K562 (cell line): Measurements from ENCODE around the gene VTI1B. TPM values are rescaled to one million over a fixed set of nuclear protein-coding genes. Genes with fewer than 3 reads are reported as not detected.
A peak's percentile ranks its signal among the peaks of the same experiment; 100 is the strongest.

ENCODE experiments used
- ARID1B ChIP-seq: fragments of 450-650 bp; IDR thresholded peaks from 2 replicates; pipeline ENCODE4 v1.6.1; 2016; ENCODE audit warnings: antibody characterized with exemption, mild to moderate bottlenecking, inconsistent platforms
- CHD2 ChIP-seq: IDR thresholded peaks from 2 replicates; pipeline ENCODE4 v1.6.1; 2011; ENCODE audit warnings: low read depth, low read length
- CREB1 ChIP-seq, 2 experiments: sonication (generic) in 1 of 2; formaldehyde crosslinking in 1 of 2; IDR thresholded peaks; 2 replicates each; pipeline versions ENCODE4 v1.6.1 to v1.8.0; 2012 to 2022; ENCODE audit warnings: inconsistent platforms in 1 of 2, mild to moderate bottlenecking in 1 of 2, missing genetic modification reagents in 1 of 2, moderate library complexity in 1 of 2
- DPF2 ChIP-seq: fragments of 450-650 bp; IDR thresholded peaks from 2 replicates; pipeline ENCODE4 v1.6.1; 2016
- GABPA ChIP-seq: fragments of 200-800 bp; sonication (Bioruptor generic); conservative IDR thresholded peaks from 2 replicates; pipeline ENCODE4 v1.6.1; 2016; ENCODE audit warnings: low read depth, missing genetic modification characterization, missing compliant biosample characterization
- GATA2 ChIP-seq: sonication (generic); formaldehyde crosslinking; IDR thresholded peaks from 2 replicates; pipeline ENCODE4 v1.4.0; 2020; ENCODE audit warnings: mild to moderate bottlenecking, missing genetic modification reagents
- L3MBTL2 ChIP-seq: fragments of 450-650 bp; IDR thresholded peaks from 2 replicates; pipeline ENCODE4 v1.6.1; 2016; ENCODE audit warnings: mild to moderate bottlenecking, moderate library complexity
- MAFK ChIP-seq: IDR thresholded peaks from 2 replicates; pipeline ENCODE4 v1.6.1; 2011; ENCODE audit warnings: low read length, improper control_type of control experiment
- NR3C1 ChIP-seq: sonication (generic); formaldehyde crosslinking; IDR thresholded peaks from 2 replicates; pipeline ENCODE4 v1.8.1; 2022; ENCODE audit warnings: missing genetic modification reagents
- NRF1 ChIP-seq, 2 experiments: fragments of 450-650 bp; IDR thresholded peaks in 1 of 2; conservative IDR thresholded peaks in 1 of 2; 2 replicates each; pipeline ENCODE4 v1.6.1; 2014; ENCODE audit warnings: mild to moderate bottlenecking in 2 of 2
- PHF21A ChIP-seq: fragments of 450-650 bp; IDR thresholded peaks from 2 replicates; pipeline ENCODE4 v1.6.1; 2017; ENCODE audit warnings: low read depth, borderline replicate concordance
- RAD21 ChIP-seq, 2 experiments: fragments of 250-450 bp in 1 of 2; fragments of 450-650 bp in 1 of 2; sonication (Bioruptor Pico) in 1 of 2; formaldehyde crosslinking in 1 of 2; IDR thresholded peaks in 1 of 2; conservative IDR thresholded peaks in 1 of 2; 2 replicates each; pipeline versions ENCODE4 v1.4.0 to v1.8.0; 2020 to 2022; ENCODE audit warnings: mild to moderate bottlenecking in 2 of 2, moderate library complexity in 1 of 2
- RBFOX2 ChIP-seq: fragments of 200-400 bp; formaldehyde crosslinking; IDR thresholded peaks from 2 replicates; pipeline ENCODE4 v1.6.1; 2017; ENCODE audit warnings: low read depth, mild to moderate bottlenecking, low read length, moderate library complexity
- RBM17 ChIP-seq: fragments of 200-400 bp; formaldehyde crosslinking; IDR thresholded peaks from 2 replicates; pipeline ENCODE4 v1.6.1; 2017; ENCODE audit warnings: low read depth, mild to moderate bottlenecking, low read length, borderline replicate concordance
- SETDB1 ChIP-seq: IDR thresholded peaks from one replicate; pipeline ENCODE4 v1.6.1; 2012; ENCODE audit warnings: low read length, control low read depth, inconsistent platforms
- SMAD3 ChIP-seq: fragments of 450-650 bp; formaldehyde crosslinking; conservative IDR thresholded peaks from 2 replicates; pipeline ENCODE4 v1.4.0; 2020; ENCODE audit warnings: mild to moderate bottlenecking
- SNIP1 ChIP-seq: fragments of 450-650 bp; IDR thresholded peaks from 2 replicates; pipeline ENCODE4 v1.7.1; 2017; ENCODE audit warnings: low read depth, mild to moderate bottlenecking
- SREBF1 ChIP-seq: fragments of 150-350 bp; IDR thresholded peaks from 2 replicates; pipeline ENCODE4 v1.6.1; 2014; ENCODE audit warnings: antibody characterized with exemption, low read depth, low read length, borderline replicate concordance
- TBL1XR1 ChIP-seq, 2 experiments: IDR thresholded peaks; 2 replicates each; pipeline ENCODE4 v1.6.1; 2012; ENCODE audit warnings: improper control_type of control experiment in 2 of 2, low read length in 2 of 2, mild to moderate bottlenecking in 1 of 2
- ZNF175 ChIP-seq: fragments of 200-800 bp; sonication (Bioruptor generic); IDR thresholded peaks from 2 replicates; pipeline ENCODE4 v1.6.1; 2016; ENCODE audit warnings: low read depth, mild to moderate bottlenecking, missing genetic modification characterization, missing compliant biosample characterization
- ZNF830 ChIP-seq: fragments of 250-450 bp; sonication (Bioruptor Pico); IDR thresholded peaks from 2 replicates; pipeline ENCODE4 v1.5.0; 2021; ENCODE audit warnings: mild to moderate bottlenecking
- polyA plus RNA-seq, 8 experiments: library from polyadenylated mRNA; depleted of rRNA in 4 of 8; stranded (reverse) in 5 of 8; unstranded in 3 of 8; fragments of >200 nt; fragmentation: Nextera tagmentation in 2 of 8; fragmentation: Illumina TruSeq in 1 of 8; extraction: Ambion mirVana in 2 of 8; extraction: Trizol in 1 of 8; gene quantifications; 2 replicates each; pipeline versions ENCODE4 v1.2.1 to v1.2.3, GENCODE V29; 2011 to 2014; ENCODE audit warnings: inconsistent platforms in 1 of 8, missing spikeins in 1 of 8
- total RNA-seq, 7 experiments: library from RNA; depleted of rRNA in 6 of 7; stranded (reverse); fragments of >200 nt in 6 of 7; fragmentation: Illumina TruSeq in 2 of 7; extraction: Trizol in 2 of 7; gene quantifications; 2 replicates each; pipeline versions ENCODE4 v1.2.1 to v1.2.3, GENCODE V29; 2011 to 2021; ENCODE audit warnings: low replicate concordance in 1 of 7
- TF ChIP-seq, protein P1 (sequence below): fragments of 450-650 bp; formaldehyde crosslinking; IDR thresholded peaks from 2 replicates; pipeline ENCODE4 v1.4.0; 2020; ENCODE audit warnings: mild to moderate bottlenecking
- TF ChIP-seq, protein P2 (sequence below): sonication (generic); formaldehyde crosslinking; IDR thresholded peaks from 2 replicates; pipeline ENCODE4 v1.5.0; 2020; ENCODE audit warnings: missing genetic modification reagents
- TF ChIP-seq, protein P3 (sequence below), 2 experiments: IDR thresholded peaks; 2 replicates each; pipeline ENCODE4 v1.6.1; 2011; ENCODE audit warnings: borderline replicate concordance in 1 of 2, control low read depth in 1 of 2, low read depth in 1 of 2, low read length in 1 of 2, mild to moderate bottlenecking in 1 of 2, mixed read lengths in 1 of 2, moderate library complexity in 1 of 2; ENCODE audit not compliant: insufficient read depth in 1 of 2, insufficient read length in 1 of 2, poor library complexity in 1 of 2, severe bottlenecking in 1 of 2; ENCODE audit errors: extremely low read depth in 1 of 2
- TF ChIP-seq, protein P4 (sequence below): fragments of 450-650 bp; formaldehyde crosslinking; IDR thresholded peaks from 2 replicates; pipeline ENCODE4 v1.4.0; 2022; ENCODE audit warnings: mild to moderate bottlenecking, moderate library complexity

Gene VTI1B
- total and polyA plus RNA-seq, 9 of the 15 experiments (the other 6 are each of a cell fraction or from before 2014, with no cell fraction given): 7.8 to 69.8 (median 50.1) TPM

DNA sequence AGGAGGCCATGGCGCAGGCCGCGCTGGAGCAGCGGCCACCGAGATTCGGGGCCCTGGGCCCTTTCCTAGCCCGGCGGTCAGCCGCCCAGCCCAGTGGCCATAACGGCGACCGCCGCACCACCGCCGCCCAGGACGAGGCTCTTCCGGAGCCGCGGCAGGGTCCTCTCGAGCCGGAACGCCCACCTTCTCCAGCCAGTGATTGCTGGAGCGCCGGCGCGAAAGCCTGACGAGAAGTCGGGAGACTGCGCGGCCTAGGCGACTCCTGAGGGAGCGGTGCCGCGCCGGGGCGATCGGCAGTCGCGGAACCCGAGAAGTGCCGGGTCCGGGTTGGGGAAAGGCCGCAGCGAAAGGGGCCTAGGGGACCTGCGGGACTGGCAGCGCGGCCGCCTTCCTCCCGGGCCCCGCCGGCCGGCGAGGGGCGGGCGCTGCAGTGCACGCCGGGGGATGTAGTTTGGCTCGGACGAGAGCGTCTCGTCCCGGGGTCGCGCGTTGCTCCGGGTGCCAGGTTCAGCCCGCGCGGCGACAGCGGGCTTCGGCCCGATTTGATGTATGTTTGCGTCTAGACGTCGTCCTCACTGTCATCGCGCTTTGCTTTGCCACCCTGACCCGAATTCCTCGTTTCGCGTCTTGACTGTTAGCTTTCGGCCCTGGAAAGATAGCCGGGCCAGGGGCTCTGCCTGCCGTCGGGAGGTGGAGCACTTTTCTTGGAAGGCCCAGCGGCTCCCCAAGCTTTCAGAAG, at the start of gene VTI1B (continued):
- TF ChIP-seq SMAD3 (CRISPR knock-in tag): no peak
- TF ChIP-seq SNIP1: no peak
- TF ChIP-seq CREB1 (IDR thresholded peaks at IDR 0.05): peak; percentile 34; the same call in 1 of the 2 replicates
- TF ChIP-seq CREB1 (CRISPR knock-in tag; IDR thresholded peaks at IDR 0.05): no peak
- no peak for TF ChIP-seq RBM17
- TF ChIP-seq, protein P1, sequence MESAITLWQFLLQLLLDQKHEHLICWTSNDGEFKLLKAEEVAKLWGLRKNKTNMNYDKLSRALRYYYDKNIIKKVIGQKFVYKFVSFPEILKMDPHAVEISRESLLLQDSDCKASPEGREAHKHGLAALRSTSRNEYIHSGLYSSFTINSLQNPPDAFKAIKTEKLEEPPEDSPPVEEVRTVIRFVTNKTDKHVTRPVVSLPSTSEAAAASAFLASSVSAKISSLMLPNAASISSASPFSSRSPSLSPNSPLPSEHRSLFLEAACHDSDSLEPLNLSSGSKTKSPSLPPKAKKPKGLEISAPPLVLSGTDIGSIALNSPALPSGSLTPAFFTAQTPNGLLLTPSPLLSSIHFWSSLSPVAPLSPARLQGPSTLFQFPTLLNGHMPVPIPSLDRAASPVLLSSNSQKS (CRISPR knock-in tag): no peak
- 0 out of 2 replicates have a peak, but pooled peaks have one; percentile 19 for TF ChIP-seq ZNF175 (CRISPR knock-in tag)
- peak; percentile 87; the same call in 1 of the 2 replicates for TF ChIP-seq PHF21A
- TF ChIP-seq NR3C1 (CRISPR knock-in tag): no peak
- TF ChIP-seq, protein P2, sequence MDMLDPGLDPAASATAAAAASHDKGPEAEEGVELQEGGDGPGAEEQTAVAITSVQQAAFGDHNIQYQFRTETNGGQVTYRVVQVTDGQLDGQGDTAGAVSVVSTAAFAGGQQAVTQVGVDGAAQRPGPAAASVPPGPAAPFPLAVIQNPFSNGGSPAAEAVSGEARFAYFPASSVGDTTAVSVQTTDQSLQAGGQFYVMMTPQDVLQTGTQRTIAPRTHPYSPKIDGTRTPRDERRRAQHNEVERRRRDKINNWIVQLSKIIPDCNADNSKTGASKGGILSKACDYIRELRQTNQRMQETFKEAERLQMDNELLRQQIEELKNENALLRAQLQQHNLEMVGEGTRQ: peak; percentile 11; the same call in 1 of the 2 replicates
- no peak for TF ChIP-seq DPF2
- peak; percentile 23 to 28; a peak in 3 of 4 replicates for TF ChIP-seq RAD21 (CRISPR knock-in tag; conservative IDR thresholded peaks at IDR 0.05 in 1 of 2, IDR thresholded peaks at IDR 0.05 in 1 of 2)
- TF ChIP-seq SETDB1: no peak
- TF ChIP-seq GATA2 (CRISPR knock-in tag): no peak
- TF ChIP-seq MAFK: no peak
- TF ChIP-seq RBFOX2: peak; percentile 89
- TF ChIP-seq, protein P3, sequence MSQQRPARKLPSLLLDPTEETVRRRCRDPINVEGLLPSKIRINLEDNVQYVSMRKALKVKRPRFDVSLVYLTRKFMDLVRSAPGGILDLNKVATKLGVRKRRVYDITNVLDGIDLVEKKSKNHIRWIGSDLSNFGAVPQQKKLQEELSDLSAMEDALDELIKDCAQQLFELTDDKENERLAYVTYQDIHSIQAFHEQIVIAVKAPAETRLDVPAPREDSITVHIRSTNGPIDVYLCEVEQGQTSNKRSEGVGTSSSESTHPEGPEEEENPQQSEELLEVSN (IDR thresholded peaks at IDR 0.05; ENCODE audit: borderline replicate concordance in 1 of 2, extremely low read depth in 1 of 2, insufficient read depth in 1 of 2, insufficient read length in 1 of 2, low read depth in 1 of 2, low read length in 1 of 2, poor library complexity in 1 of 2, severe bottlenecking in 1 of 2): peak; percentile 50 to 71
- peak; percentile 66 for TF ChIP-seq GABPA (tag)
- TF ChIP-seq SREBF1: no peak
- no peak for TF ChIP-seq TBL1XR1 (IDR thresholded peaks at IDR 0.05; ENCODE audit: low read length in 2 of 2)
- TF ChIP-seq, protein P4, sequence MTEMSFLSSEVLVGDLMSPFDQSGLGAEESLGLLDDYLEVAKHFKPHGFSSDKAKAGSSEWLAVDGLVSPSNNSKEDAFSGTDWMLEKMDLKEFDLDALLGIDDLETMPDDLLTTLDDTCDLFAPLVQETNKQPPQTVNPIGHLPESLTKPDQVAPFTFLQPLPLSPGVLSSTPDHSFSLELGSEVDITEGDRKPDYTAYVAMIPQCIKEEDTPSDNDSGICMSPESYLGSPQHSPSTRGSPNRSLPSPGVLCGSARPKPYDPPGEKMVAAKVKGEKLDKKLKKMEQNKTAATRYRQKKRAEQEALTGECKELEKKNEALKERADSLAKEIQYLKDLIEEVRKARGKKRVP: no peak
- TF ChIP-seq ZNF830: no peak
- peak; percentile 51; the same call in 1 of the 2 replicates for TF ChIP-seq L3MBTL2
- peak; percentile 83 for TF ChIP-seq CHD2
- TF ChIP-seq ARID1B: no peak
- peak; percentile 44 to 59 for TF ChIP-seq NRF1 (conservative IDR thresholded peaks at IDR 0.05 in 1 of 2, IDR thresholded peaks at IDR 0.05 in 1 of 2)
